GM13977 (cell line): Measurements from ENCODE around the gene TPPP3.

ENCODE experiments used
- DNase-seq: peaks from one replicate; pipeline ENCODE4 v3.0.0; 2012; ENCODE audit warnings: low spot score
- in situ Hi-C: fragments of 300-500 bp; cut with MboI; formaldehyde crosslinking; loops from one replicate; pipeline ENCODE4 v1.12.0; 2022; ENCODE audit warnings: low sequenced_read_pairs, low pct_unique_long_range_greater_than_20kb, mixed read lengths, inconsistent platforms; ENCODE audit not compliant: unreplicated experiment
- TF ChIP-seq, protein P1 (sequence below): IDR thresholded peaks from 2 replicates; pipeline ENCODE4 v1.5.1; 2012; ENCODE audit warnings: mild to moderate bottlenecking, control low read depth; ENCODE audit not compliant: insufficient read depth; ENCODE audit errors: extremely low read depth, missing control alignments

The TPPP3 gene

DNA sequence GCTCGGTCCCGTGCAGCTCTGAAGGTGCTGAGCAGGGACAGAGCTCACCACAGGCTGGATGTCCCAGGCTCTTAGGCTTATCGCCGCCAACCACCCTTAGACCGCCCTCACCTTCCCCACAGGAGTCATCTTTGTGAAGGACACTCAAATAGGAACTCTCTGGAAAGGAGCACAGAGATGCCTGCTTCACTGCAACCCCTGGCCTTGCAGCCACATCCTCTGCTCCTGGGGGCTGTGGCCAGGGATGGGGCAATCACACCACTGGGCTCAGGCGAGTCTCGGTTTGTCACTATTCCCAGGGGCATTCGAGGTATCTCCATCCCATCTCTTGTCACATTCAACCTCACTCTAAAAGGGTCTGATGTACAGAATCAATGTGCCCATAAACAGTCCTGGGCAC, 12.0 kb upstream of the TPPP3 start:
- TF ChIP-seq, protein P1, sequence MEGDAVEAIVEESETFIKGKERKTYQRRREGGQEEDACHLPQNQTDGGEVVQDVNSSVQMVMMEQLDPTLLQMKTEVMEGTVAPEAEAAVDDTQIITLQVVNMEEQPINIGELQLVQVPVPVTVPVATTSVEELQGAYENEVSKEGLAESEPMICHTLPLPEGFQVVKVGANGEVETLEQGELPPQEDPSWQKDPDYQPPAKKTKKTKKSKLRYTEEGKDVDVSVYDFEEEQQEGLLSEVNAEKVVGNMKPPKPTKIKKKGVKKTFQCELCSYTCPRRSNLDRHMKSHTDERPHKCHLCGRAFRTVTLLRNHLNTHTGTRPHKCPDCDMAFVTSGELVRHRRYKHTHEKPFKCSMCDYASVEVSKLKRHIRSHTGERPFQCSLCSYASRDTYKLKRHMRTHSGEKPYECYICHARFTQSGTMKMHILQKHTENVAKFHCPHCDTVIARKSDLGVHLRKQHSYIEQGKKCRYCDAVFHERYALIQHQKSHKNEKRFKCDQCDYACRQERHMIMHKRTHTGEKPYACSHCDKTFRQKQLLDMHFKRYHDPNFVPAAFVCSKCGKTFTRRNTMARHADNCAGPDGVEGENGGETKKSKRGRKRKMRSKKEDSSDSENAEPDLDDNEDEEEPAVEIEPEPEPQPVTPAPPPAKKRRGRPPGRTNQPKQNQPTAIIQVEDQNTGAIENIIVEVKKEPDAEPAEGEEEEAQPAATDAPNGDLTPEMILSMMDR: no peak
- in situ Hi-C loops: loop anchor here (10.0 kb wide), 1 partner anchor 141 kb away; no protein-coding TSS in a partner anchor
- no peak for DNase-seq

GRCh38 chr16:67404740-67405226, 11.5 kb upstream of the TPPP3 start:
- TF ChIP-seq, protein P1: no peak
- no peak for DNase-seq
- in situ Hi-C loops: loop anchor here (10.0 kb wide), 1 partner anchor 140 kb away; no protein-coding TSS in a partner anchor

- in situ Hi-C loops: loop anchor here (10.0 kb wide), 1 partner anchor 139 kb away; no protein-coding TSS in a partner anchor
- TF ChIP-seq, protein P1: no peak
- DNase-seq: no peak
Measured at GRCh38 chr16:67403976-67404555, 10.8 kb upstream of the TPPP3 start.

DNA sequence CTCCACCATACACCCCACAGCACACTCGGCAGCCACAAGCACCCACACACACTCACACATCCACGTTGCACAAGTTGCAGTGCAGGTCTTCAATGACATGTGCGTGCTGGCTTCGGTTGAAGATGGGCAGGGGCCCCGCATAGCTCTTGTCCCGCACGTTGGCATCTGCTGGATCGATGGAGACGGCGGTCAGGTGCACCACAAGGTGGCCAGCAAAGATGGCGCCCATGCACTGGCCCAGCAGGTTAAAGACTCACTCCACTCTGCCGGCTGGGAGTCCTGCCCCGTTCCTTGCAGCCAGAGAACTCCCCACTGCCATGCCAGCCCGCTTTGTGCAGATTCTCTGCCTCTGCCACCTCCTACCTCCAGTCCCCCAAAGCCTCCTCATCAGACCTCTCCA, 7.6 kb upstream of the TPPP3 start:
- in situ Hi-C loops: loop anchor here (10.0 kb wide), 1 partner anchor 136 kb away; no protein-coding TSS in a partner anchor
- TF ChIP-seq, protein P1: no peak
- DNase-seq: no peak

DNA sequence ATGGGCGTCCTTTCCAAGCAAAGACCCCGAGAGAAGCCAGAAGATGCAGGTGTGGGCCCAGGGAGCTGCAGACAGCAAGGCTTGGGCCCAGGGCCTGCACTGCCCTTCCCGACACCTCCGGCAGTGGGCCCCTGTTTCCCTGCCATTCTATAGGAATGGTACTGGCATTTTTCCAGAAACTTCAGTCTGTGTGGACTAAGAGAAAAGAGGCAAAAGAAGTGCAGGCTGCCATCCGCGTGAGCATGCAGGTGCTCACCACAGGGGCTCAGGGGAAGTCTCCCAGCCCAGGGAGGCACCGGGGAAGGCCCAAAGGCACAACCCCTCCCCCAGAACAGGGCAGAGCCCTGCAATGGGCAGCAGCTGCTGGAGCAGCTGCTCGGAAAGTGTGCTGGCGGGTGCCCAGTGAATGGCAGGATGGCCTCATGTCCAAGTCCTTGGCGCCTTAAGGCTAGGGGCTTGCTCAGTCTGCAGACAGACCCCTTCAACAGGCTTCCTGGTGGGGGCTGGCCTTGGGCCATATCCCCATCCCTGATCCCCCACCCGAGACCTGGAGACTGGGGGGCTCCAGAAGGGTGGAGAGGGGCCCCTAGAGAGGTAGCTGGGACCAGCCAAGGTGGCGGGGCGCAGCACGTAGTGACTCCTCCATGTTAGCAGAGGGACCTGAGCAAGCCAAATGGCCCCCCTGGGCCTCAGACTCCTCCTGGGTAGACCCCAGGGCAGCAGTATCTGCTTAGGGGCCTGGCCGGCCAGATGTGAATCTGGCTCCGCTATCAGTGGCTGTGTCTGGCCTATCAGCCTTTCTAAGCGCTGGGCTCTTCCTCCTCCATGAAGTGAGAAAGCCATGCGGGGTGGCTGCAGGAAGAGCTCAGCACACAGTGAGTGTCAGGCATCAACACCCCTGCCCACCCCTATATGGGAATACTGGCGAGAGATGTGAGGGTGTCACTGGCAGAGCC, 6.7 kb upstream of the TPPP3 start:
- TF ChIP-seq, protein P1: no peak
- no peak for DNase-seq
- in situ Hi-C loops: loop anchor here (10.0 kb wide), 1 partner anchor 135 kb away; no protein-coding TSS in a partner anchor

GRCh38 chr16:67399218-67399733, 6.0 kb upstream of the TPPP3 start:
- in situ Hi-C loops: no loop called here
- TF ChIP-seq, protein P1: peak; percentile 85
- peak; percentile 87 for DNase-seq
